NOMO-1 treated with dmso at 0.1 percent for 144 hours (cell line): ENCODE results near the gene COMTD1.
"Not testable (repeated sequence)": the region's sequence is repeated elsewhere in the genome, so short reads cannot be mapped to it uniquely, and the experiment has no call there.

Experiments
- DNase-seq: peaks from one replicate; lab custom pipeline; 2025; ENCODE audit not compliant: unreplicated experiment; lab: John Stamatoyannopoulos, UW

Gene COMTD1

DNA sequence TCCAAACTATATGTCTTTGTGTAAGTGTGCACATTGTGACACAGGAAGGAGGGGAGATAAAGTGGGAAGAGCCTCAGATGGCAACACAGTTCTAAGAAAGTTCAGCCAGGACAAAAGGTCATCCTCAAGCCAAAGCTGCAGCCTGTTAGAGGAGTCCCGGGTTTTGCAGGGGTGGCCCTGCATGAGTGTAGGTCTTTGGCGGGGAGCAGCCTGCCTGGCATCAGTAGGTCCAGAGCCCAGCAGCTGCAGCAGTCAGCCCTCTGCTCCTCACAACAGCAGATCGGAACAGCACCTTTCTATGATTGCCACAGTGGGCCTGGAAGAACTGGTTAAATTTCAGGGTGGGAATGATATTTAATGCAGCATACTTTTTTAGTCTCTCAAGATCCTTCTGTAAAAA lies 38.7 kb downstream of the COMTD1 start:
- no peak for DNase-seq

DNA sequence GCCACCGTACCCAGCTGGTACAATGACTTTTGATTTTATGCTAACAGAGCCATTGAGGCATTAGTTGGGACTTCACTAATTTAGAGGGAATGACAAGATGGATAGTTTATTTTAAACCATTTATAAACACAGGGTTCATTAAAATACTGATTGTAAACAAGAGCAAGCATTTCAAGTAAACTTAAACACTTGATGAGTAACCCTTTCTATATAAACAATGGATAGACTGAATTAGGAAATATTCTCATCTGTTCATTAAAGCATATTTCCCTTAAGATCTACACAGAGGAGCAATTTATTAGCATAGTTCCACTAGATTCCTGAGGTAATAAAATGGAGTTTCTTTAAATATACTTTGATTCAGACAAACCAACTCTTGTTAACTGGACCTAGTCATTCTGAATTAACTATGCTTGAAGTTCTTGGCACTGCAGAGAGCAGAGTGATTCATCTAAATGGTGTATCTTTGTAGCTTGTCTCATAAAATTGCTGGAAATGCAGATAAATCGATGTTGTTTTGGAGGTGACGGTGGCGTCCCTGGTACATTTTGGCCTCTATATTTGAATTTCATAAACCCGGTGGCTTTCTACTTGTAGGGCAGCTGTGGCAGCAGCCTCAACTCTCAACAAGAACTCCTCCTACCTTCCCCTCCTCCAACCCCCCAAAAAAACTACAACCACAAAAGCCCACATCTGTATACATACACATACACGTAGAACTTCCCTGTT lies 40.6 kb downstream of the COMTD1 start:
- no peak for DNase-seq

DNA sequence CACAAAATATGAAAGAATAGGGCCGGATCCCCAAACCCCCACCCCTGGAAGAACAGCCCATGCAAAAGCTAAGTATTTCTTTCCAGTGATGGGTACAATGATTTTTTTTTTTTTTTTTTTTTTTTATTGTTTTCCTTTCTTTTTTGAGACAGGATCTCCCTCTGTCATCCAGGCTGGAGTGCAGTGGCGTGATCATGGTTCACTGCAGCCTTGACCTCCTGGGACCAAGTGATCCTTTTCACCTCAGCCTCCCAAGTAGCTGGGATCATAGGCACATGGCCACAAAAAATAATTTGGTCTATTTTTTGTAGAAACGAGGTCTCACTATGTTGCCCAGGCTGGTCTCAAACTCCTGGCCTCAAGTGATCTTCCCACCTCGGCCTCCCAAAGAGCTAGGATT lies 41.1 kb downstream of the COMTD1 start:
- DNase-seq = not testable (repeated sequence)

DNA sequence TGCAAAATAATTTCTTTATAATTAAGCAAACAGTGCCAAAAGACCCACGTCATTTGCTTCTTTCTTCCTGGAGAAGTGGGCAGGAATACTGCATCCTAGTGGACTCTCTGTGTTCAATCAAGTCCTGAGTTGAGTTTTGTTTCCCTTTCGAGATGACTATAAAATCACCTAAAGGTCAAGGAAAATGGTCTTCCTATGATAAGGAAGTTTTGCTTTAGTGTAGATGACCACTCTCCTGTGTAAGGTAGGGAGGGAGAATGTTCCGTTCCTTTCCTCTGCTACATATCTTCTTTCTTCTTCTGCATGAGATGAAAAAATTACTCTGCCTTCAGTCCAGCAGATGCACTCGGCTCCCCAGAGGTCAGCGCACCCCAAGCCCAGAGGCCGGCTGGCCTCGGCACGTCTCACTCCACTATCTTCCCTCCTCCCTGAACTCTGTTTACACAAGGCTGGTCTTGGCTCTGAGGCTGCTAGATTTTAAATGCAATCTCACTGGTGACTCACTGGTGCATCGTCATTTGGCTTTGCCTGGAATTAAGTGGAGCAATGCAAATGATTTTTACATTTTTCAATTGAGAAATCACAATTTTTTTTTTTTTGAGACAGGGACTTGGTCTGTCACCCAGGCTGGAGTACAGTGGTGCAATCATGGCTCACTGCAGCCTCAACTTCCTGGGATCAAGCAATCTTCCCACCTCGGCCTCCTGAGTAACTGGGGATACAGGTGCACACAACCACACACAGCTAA lies 43.8 kb downstream of the COMTD1 start:
- DNase-seq = peak; percentile 32

DNA sequence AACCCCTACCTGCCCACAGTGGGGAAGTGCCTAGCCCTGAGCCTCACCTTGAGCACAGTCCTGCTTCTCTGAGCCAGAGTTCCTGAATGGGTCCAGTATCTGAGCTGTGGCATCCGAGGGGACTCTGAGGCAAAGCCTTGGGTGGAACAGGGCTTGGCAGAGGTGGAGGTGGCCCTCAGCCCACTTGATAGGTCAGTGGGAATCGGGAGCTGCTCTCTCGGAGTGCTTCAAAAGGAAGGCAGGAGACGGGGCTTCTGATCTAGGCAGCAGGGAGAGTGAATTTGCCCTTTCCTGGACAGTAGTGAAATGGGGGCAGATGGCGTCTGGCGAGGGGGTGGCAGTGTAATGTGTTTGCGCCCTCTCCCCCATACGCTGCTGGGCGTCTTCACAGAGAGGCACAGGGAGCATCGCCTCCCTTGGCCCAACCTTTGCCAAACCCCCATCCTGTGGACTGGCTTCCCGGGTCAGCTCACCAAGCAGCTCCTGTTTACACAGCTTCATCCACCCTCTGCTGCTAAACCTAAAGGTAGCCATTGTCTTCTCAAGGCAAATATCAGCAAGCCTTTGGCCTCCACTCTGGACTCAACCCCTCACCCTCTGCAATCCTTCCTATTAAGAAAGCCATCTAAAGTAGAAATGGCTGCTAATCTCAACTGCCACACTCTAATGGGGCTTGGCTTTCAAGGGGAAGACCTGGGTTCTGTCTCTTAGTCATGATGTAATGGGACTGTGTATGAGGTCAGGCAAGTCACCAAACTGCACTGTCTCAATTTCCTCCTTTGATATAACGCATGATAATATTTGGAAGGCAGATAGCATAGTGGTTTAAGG lies 46.3 kb downstream of the COMTD1 start:
- DNase-seq = no peak

DNA sequence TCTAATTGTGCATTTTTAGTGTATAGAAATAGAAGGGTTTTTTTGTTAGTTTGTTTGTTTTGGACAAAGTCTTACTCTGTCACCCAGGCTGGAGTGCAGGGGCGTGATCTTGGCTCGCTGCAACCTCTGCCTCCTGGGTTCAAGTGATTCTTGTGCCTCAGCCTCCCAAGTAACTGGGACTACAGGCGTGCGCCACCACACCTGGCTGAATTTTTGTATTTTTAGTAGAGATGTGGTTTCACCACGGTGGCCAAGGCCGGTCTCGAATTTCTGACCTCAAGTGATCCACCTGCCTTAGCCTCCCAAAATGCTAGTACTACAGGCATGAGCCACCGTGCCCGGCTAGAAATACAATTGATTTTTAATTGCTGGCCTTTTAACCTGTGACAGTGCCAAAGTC lies 47.2 kb downstream of the COMTD1 start:
- DNase-seq = not testable (repeated sequence)

DNA sequence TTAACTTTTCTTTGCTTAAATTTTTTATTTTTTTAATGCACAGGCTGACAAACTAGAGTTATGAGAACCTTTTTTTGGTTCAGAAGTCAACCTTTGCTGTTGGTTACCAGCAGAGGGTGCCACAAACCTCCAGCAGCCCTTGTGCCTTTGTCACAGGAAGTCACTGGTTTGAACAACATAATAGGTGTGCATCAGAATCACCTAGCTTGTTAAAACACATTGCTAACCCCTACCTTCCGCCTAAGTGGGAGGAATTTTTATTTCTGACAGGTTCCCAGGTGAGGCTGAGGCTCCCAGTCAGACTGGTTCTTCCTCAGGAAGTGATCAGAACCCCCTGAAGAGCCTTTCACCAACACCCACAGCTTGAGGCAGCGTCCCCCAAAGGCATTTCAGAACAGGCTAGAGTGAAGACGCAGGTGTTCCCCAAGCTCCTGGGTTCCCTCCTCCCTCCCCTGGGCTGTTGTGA lies 47.8 kb downstream of the COMTD1 start:
- DNase-seq = peak; percentile 26

DNA sequence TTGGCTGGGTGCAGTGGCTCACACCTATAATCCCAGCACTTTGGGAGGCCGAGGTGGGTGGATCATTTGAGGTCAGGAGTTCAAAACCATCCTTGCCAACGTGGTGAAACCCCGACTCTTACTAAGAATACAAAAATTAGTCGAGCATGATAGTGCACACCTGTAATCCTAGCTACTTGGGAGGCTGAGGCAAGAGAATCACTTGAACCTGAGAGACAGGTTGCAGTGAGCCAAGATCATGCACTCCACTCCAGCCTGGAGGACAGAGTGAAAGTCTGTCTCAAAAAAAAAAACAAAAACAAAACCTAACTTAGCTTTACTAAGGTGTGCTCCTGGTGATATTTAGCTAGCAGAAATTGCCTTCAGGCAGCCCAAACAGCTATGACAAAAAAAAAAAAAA lies 49.4 kb downstream of the COMTD1 start:
- DNase-seq = no peak
